Amygdala (tissue), 56 donors: Measurements from ENCODE around the gene BLOC1S5.
"Not testable (repeated sequence)": the region's sequence is repeated elsewhere in the genome, so short reads cannot be mapped to it uniquely, and the experiment has no call there.

Experiments
- DNase-seq, 56 donors: peaks; one replicate each; lab custom pipeline; 2025; lab: John Stamatoyannopoulos, UW

Gene BLOC1S5

GRCh38 chr6:7999201-7999600 lies 65.0 kb downstream of the BLOC1S5 start:
- DNase-seq, result no peak

- no peak for DNase-seq
These were observed 66.0 kb downstream of the BLOC1S5 start for GRCh38 chr6:7998103-7998725.

GRCh38 chr6:7997286-7997685 lies 66.9 kb downstream of the BLOC1S5 start:
- DNase-seq, result no peak

- peak in 1 of 56 donors; percentile 25 for DNase-seq
These were observed 67.6 kb downstream of the BLOC1S5 start for GRCh38 chr6:7996538-7997111.

- DNase-seq, result no peak
These were observed 70.2 kb downstream of the BLOC1S5 start for GRCh38 chr6:7993952-7994351.

- DNase-seq, result no peak
These were observed 70.8 kb downstream of the BLOC1S5 start for GRCh38 chr6:7993399-7993798.

GRCh38 chr6:7992002-7992815 lies 72.0 kb downstream of the BLOC1S5 start:
- DNase-seq, result peak in 3 of 56 donors; percentile 9 to 33 (median 22)

- DNase-seq, result no peak
These were observed 72.7 kb downstream of the BLOC1S5 start for GRCh38 chr6:7991536-7991935.

- DNase-seq, result no peak
These were observed 78.0 kb downstream of the BLOC1S5 start for GRCh38 chr6:7986219-7986618.

- not testable (repeated sequence) for DNase-seq
These were observed 80.2 kb downstream of the BLOC1S5 start for GRCh38 chr6:7983967-7984366.

GRCh38 chr6:7979831-7980230 lies 84.4 kb downstream of the BLOC1S5 start:
- no peak for DNase-seq

- DNase-seq, result no peak
These were observed 85.5 kb downstream of the BLOC1S5 start for GRCh38 chr6:7978736-7979135.

GRCh38 chr6:7976485-7977056 lies 87.6 kb downstream of the BLOC1S5 start:
- DNase-seq, result no peak

GRCh38 chr6:7975764-7976146 lies 88.4 kb downstream of the BLOC1S5 start:
- DNase-seq, result peak in 16 of 56 donors; percentile 4 to 29 (median 16)

- DNase-seq, result peak in 52 of 56 donors; percentile 9 to 89 (median 62)
These were observed 89.0 kb downstream of the BLOC1S5 start for GRCh38 chr6:7974938-7975763.

GRCh38 chr6:7974565-7974937 lies 89.6 kb downstream of the BLOC1S5 start:
- no peak for DNase-seq

- no peak for DNase-seq
These were observed 90.6 kb downstream of the BLOC1S5 start for GRCh38 chr6:7973584-7973983.

- no peak for DNase-seq
These were observed 92.7 kb downstream of the BLOC1S5 start for GRCh38 chr6:7971499-7971898.

GRCh38 chr6:7970616-7971015 lies 93.6 kb downstream of the BLOC1S5 start:
- no peak for DNase-seq
